OCI-LY3 (cell line): ENCODE data around the gene ZNF648.

Experiments used
- CTCF ChIP-seq: fragments of 200-600, 300-600 bp; sonication (generic); IDR thresholded peaks from 2 replicates; pipeline ENCODE4 v1.5.1; 2014; ENCODE audit warnings: antibody characterized with exemption, low read length, low read depth
- EZH2phosphoT487 ChIP-seq: fragments of 200-600 bp; shearing (Covaris generic); IDR thresholded peaks from 2 replicates; pipeline ENCODE4 v1.6.1; 2018; ENCODE audit warnings: antibody characterized with exemption, mixed run types, low read depth

GRCh38 chr1:182071924-182072323, 10.4 kb upstream of the ZNF648 start:
- TF ChIP-seq CTCF = no peak
- no peak for TF ChIP-seq EZH2phosphoT487
